HG03066 (cell line): ENCODE results near the gene FXYD3.

Source experiments
- ATAC-seq: cut with Tn5 transposase; IDR thresholded peaks from one replicate; pipeline ENCODE4 v1.9.1; 2021; ENCODE audit warnings: low read depth; ENCODE audit not compliant: unreplicated experiment

The FXYD3 gene

DNA sequence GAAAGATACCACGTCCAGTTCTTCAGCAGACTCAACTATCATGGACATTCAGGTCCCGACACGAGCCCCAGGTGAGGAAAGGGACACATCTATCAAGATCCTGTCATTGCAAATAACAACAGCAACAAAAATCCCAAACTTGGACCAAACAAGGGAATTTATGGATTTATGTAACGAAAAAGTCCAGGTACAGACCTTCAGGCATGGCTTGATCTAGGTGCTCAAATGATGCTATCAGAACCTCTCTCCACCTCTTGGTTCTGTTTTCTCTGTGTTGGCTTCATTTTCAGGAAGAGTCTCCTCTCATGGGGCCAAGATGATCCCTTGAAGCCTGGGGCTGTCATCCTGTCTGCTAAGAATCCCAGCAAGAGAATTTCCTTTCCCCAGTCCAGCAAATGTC, 41.8 kb downstream of the FXYD3 start:
- ATAC-seq = no peak

DNA sequence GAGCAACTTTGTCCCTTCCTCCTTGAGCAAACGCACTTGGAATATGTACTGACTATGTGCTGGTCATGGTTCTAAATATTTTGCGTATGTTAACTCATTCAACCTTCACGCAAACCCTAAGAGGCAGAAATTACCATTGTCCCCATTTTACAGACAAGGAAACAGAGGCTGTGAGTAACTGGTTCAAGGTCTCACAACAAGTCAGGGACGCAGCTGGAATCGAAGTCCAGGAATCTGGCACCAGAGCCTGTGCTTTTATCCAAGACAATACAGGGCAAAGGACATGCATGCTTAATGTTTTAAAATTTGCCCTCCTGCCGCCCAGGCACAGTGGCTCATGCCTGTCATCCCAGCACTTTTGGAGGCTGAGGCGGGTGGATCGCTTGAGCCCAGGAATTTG, 44.0 kb downstream of the FXYD3 start:
- no peak for ATAC-seq

- ATAC-seq = no peak
Observed at GRCh38 chr19:35160629-35161433, 45.2 kb downstream of the FXYD3 start.

DNA sequence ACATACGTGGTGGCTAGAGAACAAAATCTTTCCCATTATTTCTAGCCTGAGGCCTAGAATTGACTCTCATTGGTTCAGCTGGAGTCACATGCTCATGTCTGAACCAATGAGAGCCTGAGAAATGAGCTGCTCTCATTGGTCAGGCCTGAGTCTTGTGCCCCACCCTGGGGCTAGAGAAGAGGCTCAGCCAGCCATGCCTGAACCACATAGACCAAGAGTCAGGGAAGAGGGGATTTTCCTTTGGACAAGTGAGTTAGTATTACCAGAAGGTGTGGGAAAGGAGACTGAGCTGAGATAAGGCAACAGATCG, 45.8 kb downstream of the FXYD3 start:
- ATAC-seq = no peak

GRCh38 chr19:35162471-35163326, 47.1 kb downstream of the FXYD3 start:
- no peak for ATAC-seq

GRCh38 chr19:35164418-35164817, 48.8 kb downstream of the FXYD3 start:
- no peak for ATAC-seq

DNA sequence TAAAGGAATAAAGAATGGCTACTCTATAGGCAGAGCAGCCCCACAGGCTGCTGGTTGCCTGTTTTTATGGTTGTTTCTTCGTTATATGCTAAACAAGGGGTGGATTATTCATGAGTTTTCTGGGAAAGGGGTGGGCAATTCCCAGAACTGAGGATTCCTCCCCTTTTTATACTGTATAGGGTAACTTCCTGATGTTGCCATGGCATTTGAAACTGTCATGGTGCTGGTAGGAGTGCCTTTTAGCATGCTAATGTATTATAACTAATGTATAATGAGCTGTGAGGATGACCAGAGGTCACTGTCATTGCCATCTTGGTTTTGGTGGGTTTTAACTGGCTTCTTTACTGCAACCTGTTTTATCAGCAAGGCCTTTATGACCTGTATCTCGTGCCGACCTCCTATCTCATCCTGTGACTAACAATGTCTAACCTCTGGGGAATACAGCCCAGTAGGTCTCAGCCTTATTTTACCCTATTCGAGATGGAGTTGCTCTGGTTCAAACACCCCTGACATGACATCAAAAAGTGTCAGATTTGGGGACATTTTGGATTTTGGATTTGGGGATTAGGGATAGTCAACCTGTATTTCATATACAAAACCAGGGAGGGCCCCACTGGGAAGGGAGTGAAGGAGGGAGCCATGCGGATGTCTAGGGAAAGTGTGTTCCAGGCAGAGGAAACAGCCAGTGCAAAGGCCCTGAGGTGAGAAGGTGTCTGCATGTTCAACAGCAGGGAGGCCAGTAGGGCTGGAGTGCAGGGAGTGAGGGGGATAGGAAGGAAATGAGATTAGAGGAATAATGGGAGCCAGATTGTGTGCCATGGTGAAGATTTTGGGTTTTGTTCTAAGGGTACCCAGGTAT, 49.8 kb downstream of the FXYD3 start:
- no peak for ATAC-seq

DNA sequence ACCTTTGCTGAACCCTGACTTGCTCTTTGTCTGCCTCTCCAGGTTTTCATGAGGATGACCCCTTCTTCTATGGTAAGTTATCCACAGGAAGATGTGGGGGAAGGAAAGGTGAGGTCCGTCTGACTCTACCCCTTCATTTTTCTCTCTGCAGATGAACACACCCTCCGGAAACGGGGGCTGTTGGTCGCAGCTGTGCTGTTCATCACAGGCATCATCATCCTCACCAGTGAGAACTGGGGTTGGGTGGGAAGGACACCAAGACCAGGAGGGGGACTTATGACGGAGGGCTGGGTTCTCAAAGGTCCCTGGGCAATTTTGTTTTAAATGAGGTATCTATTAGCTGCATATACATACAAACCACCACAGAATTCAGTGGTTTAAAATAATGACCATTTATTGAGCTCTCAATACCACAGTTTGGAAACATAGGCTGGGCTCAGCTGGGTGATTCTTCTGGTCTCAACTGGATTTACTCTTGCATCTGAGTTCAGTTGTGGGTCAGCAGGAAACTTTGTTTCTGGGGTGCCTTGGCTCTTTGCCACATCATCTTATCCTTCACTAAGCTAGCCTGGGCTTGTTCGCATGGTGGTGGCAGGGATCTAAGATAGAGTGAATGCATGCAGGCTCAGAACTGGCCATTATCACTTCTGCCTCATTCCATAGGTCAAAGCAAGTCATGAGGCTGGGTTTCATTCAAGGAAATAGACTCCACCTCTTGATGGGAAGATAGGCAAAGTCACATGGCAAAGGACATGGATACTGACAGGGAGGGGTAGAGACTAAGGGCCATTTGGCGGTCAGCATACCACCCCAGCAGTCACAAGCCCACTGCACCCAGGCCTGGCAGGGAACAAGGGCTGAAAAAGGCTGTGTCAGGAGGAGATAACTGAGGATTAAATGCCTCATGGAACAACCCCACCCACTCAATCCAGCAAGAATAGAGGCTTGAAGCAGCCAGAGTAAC, 50.8 kb downstream of the FXYD3 start:
- ATAC-seq = no peak

DNA sequence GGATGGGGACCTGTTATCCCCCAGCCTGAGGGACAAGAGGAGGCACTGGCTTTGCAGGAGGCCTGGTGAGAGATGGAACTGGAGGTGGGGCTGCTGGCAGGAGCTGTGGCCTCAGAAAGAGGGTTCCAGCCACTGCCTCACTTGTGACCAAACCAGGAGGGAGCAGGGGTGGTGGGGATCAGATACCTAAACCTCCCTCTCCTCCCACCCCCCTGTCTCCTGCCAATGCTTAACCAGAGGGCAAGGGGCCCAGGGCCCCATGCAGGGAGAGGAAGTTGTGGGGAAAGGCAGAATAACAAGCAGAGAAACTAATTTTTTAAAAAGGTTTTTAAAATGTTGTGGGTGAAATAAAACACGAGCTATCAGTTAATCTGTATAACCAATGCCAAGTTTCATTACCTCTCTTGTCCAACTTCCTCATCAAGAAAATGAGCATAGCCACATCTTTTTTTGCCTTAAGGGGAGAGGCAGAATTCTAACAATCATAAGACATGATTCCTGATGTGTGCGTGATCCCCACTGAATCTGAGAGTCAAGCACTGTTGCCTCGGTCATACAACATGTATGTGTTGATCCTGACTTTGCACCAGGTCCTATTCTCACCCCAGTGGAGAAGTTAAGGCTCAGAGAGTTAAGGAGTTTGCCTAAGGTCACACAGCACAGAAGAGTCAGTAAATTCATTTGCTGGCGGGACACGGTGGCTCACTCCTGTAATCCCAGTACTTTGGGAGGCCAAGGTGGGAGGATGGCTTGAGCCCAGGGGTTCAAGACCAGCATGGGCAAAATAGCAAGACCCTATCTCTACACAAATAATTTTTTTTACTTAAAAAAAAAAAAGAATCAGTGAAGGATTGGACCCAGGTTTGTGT, 51.9 kb downstream of the FXYD3 start:
- no peak for ATAC-seq

DNA sequence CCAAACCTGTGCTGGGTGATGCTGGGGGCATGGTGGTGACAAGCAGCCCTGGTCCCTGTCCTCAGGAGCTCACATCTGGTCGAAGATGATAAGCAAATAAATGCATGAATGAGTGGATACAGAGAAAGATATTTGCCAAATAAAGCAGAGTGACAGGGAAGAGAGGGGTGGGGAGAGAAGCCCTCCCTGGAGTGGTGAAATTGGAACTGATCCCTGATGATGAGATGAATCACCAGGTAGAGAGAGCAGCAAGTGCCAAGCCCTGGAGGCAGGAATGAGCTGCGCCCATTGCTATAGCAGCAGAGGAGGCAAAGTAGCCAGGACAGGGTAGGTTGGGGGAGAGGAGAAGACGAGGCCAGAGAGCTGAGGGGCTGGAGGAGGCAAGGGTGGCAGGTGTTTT, 52.6 kb downstream of the FXYD3 start:
- no peak for ATAC-seq

- no peak for ATAC-seq
Observed at GRCh38 chr19:35169221-35169995, 53.8 kb downstream of the FXYD3 start.

- no peak for ATAC-seq
Observed at GRCh38 chr19:35170359-35171061, 54.9 kb downstream of the FXYD3 start.

DNA sequence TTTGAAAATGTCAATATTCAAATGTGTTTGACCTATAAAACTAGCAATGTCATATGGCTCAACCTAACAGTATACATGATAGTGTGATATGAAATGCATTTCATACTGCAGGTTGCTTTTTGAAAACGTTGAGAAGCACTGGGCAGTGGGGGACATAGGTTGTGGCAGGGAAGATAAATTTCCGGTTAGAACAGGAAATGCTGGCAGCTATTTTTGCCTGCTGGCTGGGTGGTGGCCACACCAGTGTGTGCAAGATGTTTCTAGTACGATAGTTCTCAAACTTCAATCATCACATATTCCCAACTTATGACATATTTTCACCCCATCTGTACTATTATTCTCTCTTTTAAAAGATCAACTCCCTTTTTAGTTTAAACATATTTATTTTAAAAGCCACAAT, 56.1 kb downstream of the FXYD3 start:
- ATAC-seq = no peak
